ENCODE data around the gene ZNF639.
"Not testable (repeated sequence)": the region's sequence is repeated elsewhere in the genome, so short reads cannot be mapped to it uniquely, and the experiment has no call there.

ZNF639 gene

GRCh38 chr3:179322286-179323196, at the start of gene ZNF639:
TSS of gene ZNF639 (plus strand) at chr3:179323031. CDS start at chr3:179328294, 5,263 bp downstream.
- no peak for FAIRE-seq

- not testable (repeated sequence) for FAIRE-seq
These were observed 48.4 kb upstream of the ZNF639 start for GRCh38 chr3:179274434-179274833.

GRCh38 chr3:179276001-179276400, 46.8 kb upstream of the ZNF639 start:
- FAIRE-seq, result no peak

- FAIRE-seq, result no peak
These were observed 46.1 kb upstream of the ZNF639 start for GRCh38 chr3:179276743-179277142.

- no peak for FAIRE-seq
These were observed 44.7 kb upstream of the ZNF639 start for GRCh38 chr3:179278151-179278550.

GRCh38 chr3:179278932-179279693, 43.7 kb upstream of the ZNF639 start:
- FAIRE-seq, result no peak

GRCh38 chr3:179279837-179280236, 43.0 kb upstream of the ZNF639 start:
- FAIRE-seq, result no peak

- FAIRE-seq, result no peak
These were observed 41.0 kb upstream of the ZNF639 start for GRCh38 chr3:179281825-179282224.

- FAIRE-seq, result no peak
These were observed 36.5 kb upstream of the ZNF639 start for GRCh38 chr3:179286331-179286730.

- no peak for FAIRE-seq
These were observed 34.0 kb upstream of the ZNF639 start for GRCh38 chr3:179288845-179289244.

GRCh38 chr3:179289295-179289694, 33.5 kb upstream of the ZNF639 start:
- FAIRE-seq, result no peak

- FAIRE-seq, result no peak
These were observed 30.4 kb upstream of the ZNF639 start for GRCh38 chr3:179292450-179292849.

GRCh38 chr3:179297971-179298725, 24.7 kb upstream of the ZNF639 start:
- FAIRE-seq, result no peak

GRCh38 chr3:179299316-179299715, 23.5 kb upstream of the ZNF639 start:
- FAIRE-seq, result no peak

- FAIRE-seq, result no peak
These were observed 22.7 kb upstream of the ZNF639 start for GRCh38 chr3:179299999-179300613.

- no peak for FAIRE-seq
These were observed 21.2 kb upstream of the ZNF639 start for GRCh38 chr3:179301645-179302044.

GRCh38 chr3:179302111-179302510, 20.7 kb upstream of the ZNF639 start:
- no peak for FAIRE-seq

GRCh38 chr3:179304605-179305004, 18.2 kb upstream of the ZNF639 start:
- no peak for FAIRE-seq

GRCh38 chr3:179307362-179307761, 15.5 kb upstream of the ZNF639 start:
- FAIRE-seq, result not testable (repeated sequence)

GRCh38 chr3:179308001-179308400, 14.8 kb upstream of the ZNF639 start:
- FAIRE-seq, result no peak

GRCh38 chr3:179309225-179310078, 13.4 kb upstream of the ZNF639 start:
- no peak for FAIRE-seq

GRCh38 chr3:179318876-179319275, 4.0 kb upstream of the ZNF639 start:
- no peak for FAIRE-seq

Data from G401.6 (cell line).